ENCODE data around the gene MAGI2. TPM values are rescaled to one million over a fixed set of nuclear protein-coding genes. Genes with fewer than 3 reads are reported as not detected.
"Not testable (repeated sequence)": the region's sequence is repeated elsewhere in the genome, so short reads cannot be mapped to it uniquely, and the experiment has no call there.

MAGI2 gene
- total and polyA plus RNA-seq, 2 of the 13 experiments (the other 11 are each of a cell fraction or from before 2014, with no cell fraction given) = 1.5 to 3.8 TPM

DNA sequence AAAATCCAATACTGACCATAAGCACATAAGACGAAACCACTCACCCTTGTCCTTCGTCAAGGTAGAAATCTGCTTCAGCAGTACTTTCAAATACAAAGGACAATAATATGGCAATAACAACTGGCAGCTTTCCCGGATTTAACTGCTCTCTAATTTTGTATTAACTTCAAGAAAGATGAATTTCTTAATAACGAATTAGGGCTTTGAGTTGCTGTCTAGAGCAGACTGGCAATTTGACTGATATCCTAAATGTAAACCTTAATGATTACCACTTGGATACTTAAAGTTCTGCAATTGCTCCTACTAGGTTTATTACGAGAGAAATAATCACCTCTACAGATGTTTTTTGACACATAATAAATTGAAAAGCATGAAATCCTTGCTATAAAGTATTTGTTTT lies 418.7 kb downstream of the MAGI2 start:
- no peaks in the 10 kb centered on the region for H3K4me1 ChIP-seq (ENCODE audit: insufficient read depth, low read length)
- no TSS peak for BruUV-seq (replicated peaks)
- intact Hi-C loops (cut with micrococcal nuclease; ENCODE audit: unreplicated experiment) = no loop called here
- 55% methylated on average over 5 of the region's 5 CpGs for WGBS (ENCODE audit: low lambda C conversion rate)
- TF ChIP-seq RERE (CRISPR knock-in tag; IDR thresholded peaks at IDR 0.05; ENCODE audit: low read depth) (no peak), ZNF589 (CRISPR knock-in tag; conservative IDR thresholded peaks at IDR 0.05) (no peak), CERS6 (CRISPR knock-in tag; IDR thresholded peaks at IDR 0.05) (no peak), ZMYM2 (CRISPR knock-in tag; IDR thresholded peaks at IDR 0.05) (no peak), DNMT1 (CRISPR knock-in tag; IDR thresholded peaks at IDR 0.05) (no peak)
- no peaks in the 10 kb centered on the region for H3K27me3 ChIP-seq (ENCODE audit: control insufficient read depth in 1 of 2, insufficient read depth in 2 of 2, low read length in 2 of 2)
- ATAC-seq (no peak), DNase-seq (ENCODE audit: low spot score) (no peak), FAIRE-seq (no peak)
- CTCF ChIA-PET (ENCODE audit: low intra/inter-chr PET ratio, low total read pairs) = no interaction called here
- H3K4me2 ChIP-seq (ENCODE audit: low read depth, low read length) = no peak overlapping the region
- H2AFZ ChIP-seq (ENCODE audit: low read length) = no peak overlapping the region
- H3K9me3 ChIP-seq (ENCODE audit: low read length) = no peaks in the 10 kb centered on the region
- H3K9ac ChIP-seq (ENCODE audit: insufficient read depth, low read depth, low read length) = no peak overlapping the region
- POLR2A ChIA-PET = no interaction called here
- no peaks in the 10 kb centered on the region for H3K79me2 ChIP-seq (ENCODE audit: insufficient read depth, low read length)
- no peak overlapping the region for H3K27ac ChIP-seq (ENCODE audit: extremely low read length, insufficient read depth, low read length)
- in situ Hi-C loops (cut with HindIII; ENCODE audit: extremely low pct_ligation_motif_present, low pct_unique_long_range_greater_than_20kb) = no loop called here
- no peak overlapping the region for H3K4me3 ChIP-seq (replicated peaks in 1 of 3; ENCODE audit: insufficient read depth in 1 of 3, low read depth in 2 of 3, low read length in 3 of 3)
- H3K36me3 ChIP-seq (replicated peaks in 1 of 2; ENCODE audit: control insufficient read depth in 1 of 2, insufficient read depth in 2 of 2, low read length in 2 of 2) = no peaks in the 10 kb centered on the region
- H4K20me1 ChIP-seq (ENCODE audit: insufficient read depth, low read length) = no peaks in the 10 kb centered on the region

DNA sequence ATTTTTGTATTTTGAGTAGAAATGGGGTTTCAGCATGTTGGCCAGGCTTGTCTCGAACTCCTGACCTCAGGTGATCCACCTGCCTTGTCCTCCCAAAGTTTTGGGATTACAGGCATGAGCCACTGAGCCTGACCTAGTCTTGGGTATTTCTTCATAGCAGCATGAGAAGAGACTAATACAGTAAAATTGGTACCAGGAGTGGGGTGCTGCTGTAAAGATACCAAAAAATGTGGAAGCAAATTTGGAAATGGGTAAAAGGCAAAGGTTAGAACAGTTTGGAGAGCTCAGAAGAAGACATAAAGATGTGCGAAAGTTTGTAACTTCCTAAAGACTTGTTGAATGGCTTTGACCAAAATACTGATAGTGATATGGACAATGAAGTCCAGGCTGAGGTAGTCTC lies 433.8 kb downstream of the MAGI2 start:
- 22% methylated on average over 2 of the region's 2 CpGs for WGBS (ENCODE audit: low lambda C conversion rate)

More for the DNA sequence above, 433.8 kb downstream of the MAGI2 start:
- DNase-seq (ENCODE audit: low spot score); intact Hi-C loops (cut with micrococcal nuclease; ENCODE audit: unreplicated experiment); H3K27ac ChIP-seq (ENCODE audit: extremely low read length, insufficient read depth, low read length); CTCF ChIA-PET (ENCODE audit: low intra/inter-chr PET ratio, low total read pairs); H3K79me2 ChIP-seq (ENCODE audit: insufficient read depth, low read length); H3K27me3 ChIP-seq (ENCODE audit: control insufficient read depth in 1 of 2, insufficient read depth in 2 of 2, low read length in 2 of 2); FAIRE-seq; H2AFZ ChIP-seq (ENCODE audit: low read length); H3K4me3 ChIP-seq (replicated peaks in 1 of 3; ENCODE audit: insufficient read depth in 1 of 3, low read depth in 2 of 3, low read length in 3 of 3); H3K4me2 ChIP-seq (ENCODE audit: low read depth, low read length); in situ Hi-C loops (cut with HindIII; ENCODE audit: extremely low pct_ligation_motif_present, low pct_unique_long_range_greater_than_20kb); BruUV-seq (replicated peaks); H3K36me3 ChIP-seq (replicated peaks in 1 of 2; ENCODE audit: control insufficient read depth in 1 of 2, insufficient read depth in 2 of 2, low read length in 2 of 2); H3K9ac ChIP-seq (ENCODE audit: insufficient read depth, low read depth, low read length); H4K20me1 ChIP-seq (ENCODE audit: insufficient read depth, low read length); ATAC-seq; H3K4me1 ChIP-seq (ENCODE audit: insufficient read depth, low read length); POLR2A ChIA-PET: not testable (repeated sequence)
- peaks cover 57% of the 10 kb centered on the region for H3K9me3 ChIP-seq (ENCODE audit: low read length)
